Parathyroid adenoma (tissue), 2 donors: ENCODE results near the gene PPP1R13L.

Experiments
- H2AFZ ChIP-seq: fragments of 300-600 bp; sonication (generic); one replicate; pipeline ENCODE4 v1.7.0; 2017; ENCODE audit warnings: antibody characterized with exemption, mild to moderate bottlenecking
- H3K27ac ChIP-seq: fragments of 300-600 bp; sonication (generic); one replicate; pipeline ENCODE4 v1.7.0; 2017
- H3K27me3 ChIP-seq: fragments of 300-600 bp; sonication (generic); one replicate; pipeline ENCODE4 v1.7.0; 2017; ENCODE audit warnings: low read length; ENCODE audit not compliant: control insufficient read depth, insufficient read depth
- H3K36me3 ChIP-seq: fragments of 300-600 bp; sonication (generic); one replicate; pipeline ENCODE4 v1.7.0; 2017; ENCODE audit warnings: low read length; ENCODE audit not compliant: control insufficient read depth, insufficient read depth
- H3K4me1 ChIP-seq: fragments of 300-600 bp; sonication (generic); one replicate; pipeline ENCODE4 v1.7.0; 2017; ENCODE audit warnings: control low read depth
- H3K4me2 ChIP-seq: fragments of 300-600 bp; sonication (generic); one replicate; pipeline ENCODE4 v1.7.0; 2017; ENCODE audit warnings: low read length
- H3K4me3 ChIP-seq: fragments of 300-600 bp; sonication (generic); one replicate; pipeline ENCODE4 v1.7.0; 2017; ENCODE audit warnings: low read depth, low read length
- H3K79me2 ChIP-seq: fragments of 300-600 bp; sonication (generic); one replicate; pipeline ENCODE4 v1.7.0; 2017; ENCODE audit warnings: control low read depth
- H3K9ac ChIP-seq: fragments of 300-600 bp; sonication (generic); one replicate; pipeline ENCODE4 v1.7.0; 2017; ENCODE audit warnings: mild to moderate bottlenecking
- H3K9me3 ChIP-seq: fragments of 300-600 bp; sonication (generic); one replicate; pipeline ENCODE4 v1.7.0; 2017; ENCODE audit warnings: low read length; ENCODE audit not compliant: control insufficient read depth
- CTCF ChIP-seq: fragments of 300-600 bp; sonication (generic); IDR thresholded peaks from one replicate; pipeline ENCODE4 v1.7.0; 2017; ENCODE audit warnings: antibody characterized with exemption, mild to moderate bottlenecking
- donor health status: primary hyperparathyroidism.

The PPP1R13L gene

GRCh38 chr19:45400192-45400591 is 4.7 kb downstream of the PPP1R13L start:
- Histone ChIP-seq H2AFZ (no peak overlapping the region), H3K9ac (no peak overlapping the region), H3K4me2 (no peak overlapping the region), H3K27me3 (no peaks in the 10 kb centered on the region), H3K9me3 (no peaks in the 10 kb centered on the region), H3K4me3 (no peak overlapping the region), H3K36me3 (no peaks in the 10 kb centered on the region), H3K4me1 (peaks cover 6% of the 10 kb centered on the region), H3K79me2 (peaks cover 6% of the 10 kb centered on the region), H3K27ac (no peak overlapping the region)
- no peak for TF ChIP-seq CTCF

DNA sequence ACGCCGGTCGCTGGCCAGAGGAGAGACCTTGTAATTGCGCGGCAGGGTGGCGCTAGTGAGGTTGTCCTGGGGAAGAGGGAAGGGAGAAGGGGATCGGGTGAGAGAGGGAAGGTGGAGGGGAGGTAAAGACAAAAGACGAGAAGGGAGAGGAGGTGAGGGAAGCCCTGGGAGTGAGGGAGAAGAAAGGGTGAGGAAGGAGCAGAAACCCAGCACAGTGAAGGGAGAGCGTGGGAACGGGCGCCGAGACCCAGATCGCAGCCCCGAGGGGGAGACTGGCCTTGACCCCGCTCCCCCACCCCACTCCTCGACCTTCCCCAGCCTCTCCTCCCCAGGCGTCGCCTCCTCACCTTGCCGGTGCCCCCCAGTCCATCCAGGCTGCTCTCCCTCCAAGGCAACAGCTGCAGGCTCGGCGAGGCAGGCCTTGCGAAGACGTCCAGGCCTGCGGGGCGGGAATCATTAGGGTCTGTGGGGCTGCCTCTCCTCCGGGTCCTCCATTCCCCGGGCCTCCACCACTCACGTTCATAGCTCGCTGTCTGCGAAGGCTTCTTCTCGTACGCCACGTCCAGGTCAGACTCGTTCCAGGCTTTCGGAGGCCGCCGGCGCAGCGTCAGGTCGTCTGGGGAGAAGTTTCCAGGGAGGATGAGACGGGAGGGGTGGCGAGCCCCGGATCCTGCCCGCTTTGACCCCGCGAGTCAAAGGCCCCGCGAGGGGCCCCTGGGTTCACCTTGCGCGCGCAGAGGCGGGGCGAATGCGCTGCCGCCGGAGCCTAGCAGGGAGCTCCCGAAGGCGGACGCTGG is 8.8 kb downstream of the PPP1R13L start:
- Histone ChIP-seq H3K4me3 (no peak overlapping the region), H2AFZ (no peak overlapping the region), H3K27ac (no peak overlapping the region), H3K79me2 (no peaks in the 10 kb centered on the region), H3K9me3 (no peaks in the 10 kb centered on the region), H3K36me3 (no peaks in the 10 kb centered on the region), H3K4me1 (no peaks in the 10 kb centered on the region), H3K4me2 (no peak overlapping the region), H3K9ac (no peak overlapping the region), H3K27me3 (no peaks in the 10 kb centered on the region)
- no peak for TF ChIP-seq CTCF

DNA sequence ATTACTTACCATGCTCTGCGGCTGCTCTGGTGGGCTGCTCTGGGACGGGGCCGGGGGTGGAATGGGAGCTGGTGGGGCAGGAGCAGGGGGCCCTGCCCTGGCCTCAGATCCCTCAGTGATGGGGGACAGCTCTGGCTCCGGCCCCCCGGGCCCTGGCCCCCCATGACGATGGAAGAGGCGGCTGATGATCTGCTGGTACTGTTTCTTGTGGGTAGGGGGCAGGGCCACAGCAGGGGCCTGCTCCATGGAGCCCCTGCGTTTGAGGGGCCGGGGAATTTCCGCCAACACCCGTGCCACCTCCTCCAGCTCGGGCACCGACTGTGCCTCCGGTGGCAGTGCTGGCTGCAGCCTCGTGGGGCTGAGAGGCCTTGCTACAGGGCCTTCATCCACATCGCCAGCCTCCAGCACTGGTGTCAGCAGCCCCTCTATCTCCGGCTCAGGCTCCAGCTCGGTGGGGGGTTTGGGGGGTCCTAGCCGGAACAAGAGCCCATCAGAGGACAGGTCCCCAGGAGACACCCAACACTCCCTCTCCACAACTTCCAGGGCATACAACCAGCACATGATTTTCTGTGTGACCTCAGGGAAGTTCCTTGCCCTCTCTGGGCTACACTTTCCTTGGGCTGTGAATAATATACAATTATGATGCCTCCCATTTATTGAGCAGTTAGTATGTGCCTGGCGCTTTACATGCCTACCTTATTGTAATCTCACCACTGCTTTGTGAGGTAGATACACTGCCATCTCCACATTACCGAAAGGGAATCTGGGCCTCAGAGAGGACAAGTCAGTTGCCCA is 12.8 kb downstream of the PPP1R13L start:
- TF ChIP-seq CTCF, result no peak
- Histone ChIP-seq H3K4me1 (no peaks in the 10 kb centered on the region), H3K4me3 (no peak overlapping the region), H3K4me2 (no peak overlapping the region), H3K36me3 (no peaks in the 10 kb centered on the region), H3K9ac (no peak overlapping the region), H2AFZ (no peak overlapping the region), H3K27me3 (no peaks in the 10 kb centered on the region), H3K27ac (no peak overlapping the region), H3K9me3 (no peaks in the 10 kb centered on the region), H3K79me2 (no peaks in the 10 kb centered on the region)

DNA sequence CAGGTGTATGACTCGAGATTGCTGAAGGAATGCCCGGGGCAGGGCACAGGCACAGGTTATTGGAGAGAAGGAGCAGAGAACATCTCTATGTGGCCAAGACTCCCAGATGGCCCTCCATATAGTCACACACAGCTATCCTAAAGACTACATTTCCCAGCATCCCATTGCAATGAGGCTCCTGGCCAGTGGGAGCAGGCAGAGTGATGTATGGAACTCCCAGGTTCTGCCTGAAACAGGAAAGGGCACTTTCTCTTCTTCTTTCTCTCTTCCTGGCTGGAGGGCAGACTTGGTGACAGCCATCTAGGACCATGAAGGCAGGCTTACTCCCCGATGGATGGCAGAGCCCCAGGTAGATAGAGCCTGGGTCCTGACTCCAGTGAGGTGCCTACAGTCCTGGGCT is 13.5 kb downstream of the PPP1R13L start:
- H3K4me3 ChIP-seq, result no peak overlapping the region
- TF ChIP-seq CTCF, result no peak
- no peak overlapping the region for H2AFZ ChIP-seq
- no peaks in the 10 kb centered on the region for H3K4me1 ChIP-seq
- H3K79me2 ChIP-seq, result no peaks in the 10 kb centered on the region
- H3K4me2 ChIP-seq, result no peak overlapping the region
- H3K27me3 ChIP-seq, result no peaks in the 10 kb centered on the region
- no peaks in the 10 kb centered on the region for H3K36me3 ChIP-seq
- no peak overlapping the region for H3K9ac ChIP-seq
- no peak overlapping the region for H3K27ac ChIP-seq
- no peaks in the 10 kb centered on the region for H3K9me3 ChIP-seq
